ENCODE data around the gene PREX1. TPM values are rescaled to one million over a fixed set of nuclear protein-coding genes. Genes with fewer than 3 reads are reported as not detected.

The PREX1 gene
- total RNA-seq, 1 donor from 2014 or later = 17.7 TPM

DNA sequence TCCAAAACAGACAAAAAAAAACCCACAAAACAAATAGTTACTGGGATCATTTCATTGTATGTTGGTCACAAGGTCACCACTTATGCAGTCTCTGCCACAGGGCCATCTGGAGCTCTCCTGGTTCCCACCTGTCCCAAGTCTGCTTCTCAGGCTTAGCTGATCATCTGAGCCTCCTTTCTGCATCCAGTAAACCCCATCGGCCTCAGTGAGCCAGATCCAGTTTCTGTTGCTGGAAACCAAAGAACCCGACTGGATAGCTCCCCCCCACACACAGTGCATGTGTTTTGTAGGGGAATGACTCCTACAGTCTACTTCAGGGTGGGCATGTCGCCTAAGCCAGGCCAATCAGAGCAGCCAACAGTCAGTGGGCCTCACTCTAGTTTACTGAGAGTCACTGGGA lies 233.3 kb downstream of the PREX1 start:
- H3K27ac ChIP-seq = no peak overlapping the region
- no peak for DNase-seq (ENCODE audit: extremely low spot score in 2 of 2)
- H3K4me1 ChIP-seq = no peaks in the 10 kb centered on the region
- TF ChIP-seq POLR2A (IDR thresholded peaks at IDR 0.05) (no peak), POLR2AphosphoS5 (IDR thresholded peaks at IDR 0.05; ENCODE audit: insufficient read depth in 1 of 2, low read depth in 1 of 2) (no peak)
- TF ChIP-seq, protein P1, sequence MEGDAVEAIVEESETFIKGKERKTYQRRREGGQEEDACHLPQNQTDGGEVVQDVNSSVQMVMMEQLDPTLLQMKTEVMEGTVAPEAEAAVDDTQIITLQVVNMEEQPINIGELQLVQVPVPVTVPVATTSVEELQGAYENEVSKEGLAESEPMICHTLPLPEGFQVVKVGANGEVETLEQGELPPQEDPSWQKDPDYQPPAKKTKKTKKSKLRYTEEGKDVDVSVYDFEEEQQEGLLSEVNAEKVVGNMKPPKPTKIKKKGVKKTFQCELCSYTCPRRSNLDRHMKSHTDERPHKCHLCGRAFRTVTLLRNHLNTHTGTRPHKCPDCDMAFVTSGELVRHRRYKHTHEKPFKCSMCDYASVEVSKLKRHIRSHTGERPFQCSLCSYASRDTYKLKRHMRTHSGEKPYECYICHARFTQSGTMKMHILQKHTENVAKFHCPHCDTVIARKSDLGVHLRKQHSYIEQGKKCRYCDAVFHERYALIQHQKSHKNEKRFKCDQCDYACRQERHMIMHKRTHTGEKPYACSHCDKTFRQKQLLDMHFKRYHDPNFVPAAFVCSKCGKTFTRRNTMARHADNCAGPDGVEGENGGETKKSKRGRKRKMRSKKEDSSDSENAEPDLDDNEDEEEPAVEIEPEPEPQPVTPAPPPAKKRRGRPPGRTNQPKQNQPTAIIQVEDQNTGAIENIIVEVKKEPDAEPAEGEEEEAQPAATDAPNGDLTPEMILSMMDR (IDR thresholded peaks at IDR 0.05) = no peak
- no peaks in the 10 kb centered on the region for H3K36me3 ChIP-seq
- H3K4me3 ChIP-seq = no peak overlapping the region
- H3K9me3 ChIP-seq = no peaks in the 10 kb centered on the region
- no peaks in the 10 kb centered on the region for H3K27me3 ChIP-seq
- intact Hi-C loops (cut with DNase I) = no loop called here

DNA sequence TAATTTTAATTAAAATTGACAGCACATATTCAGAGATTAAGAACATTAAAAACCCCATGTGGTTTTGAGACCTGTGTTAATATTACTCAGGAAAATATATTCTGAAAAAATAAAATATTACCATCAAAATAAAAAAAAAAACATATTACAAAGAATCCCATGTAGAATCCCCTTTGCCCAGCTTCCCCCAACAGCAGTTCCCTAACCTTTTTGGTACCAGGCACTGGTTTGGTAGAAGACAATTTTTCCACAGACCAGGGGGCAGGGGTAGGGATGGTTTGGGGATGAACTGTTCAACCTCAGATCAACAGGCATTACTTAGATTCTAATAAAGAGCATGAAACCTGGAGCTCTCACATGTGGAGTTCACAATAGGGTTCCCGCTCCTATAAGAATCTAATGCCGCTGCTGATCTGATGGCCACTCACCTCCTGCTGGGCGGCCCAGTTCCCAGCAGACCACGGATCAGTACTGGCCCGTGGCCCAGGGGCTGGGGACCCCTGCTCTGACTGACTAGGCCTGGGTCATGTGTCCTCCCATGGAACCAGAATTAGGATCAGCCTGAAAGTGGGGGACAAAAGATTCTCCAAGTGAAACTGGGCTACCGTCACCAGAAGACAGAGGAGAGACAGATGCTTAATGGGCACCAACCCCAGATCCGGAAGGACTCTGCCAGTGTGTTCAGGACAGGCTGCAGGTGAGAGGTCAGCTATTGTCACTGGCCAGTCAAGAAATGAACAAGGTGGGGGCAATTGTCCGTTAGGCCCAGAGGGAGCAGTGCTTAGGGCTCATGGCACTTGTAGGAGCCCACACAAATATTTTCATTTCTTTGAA lies 235.5 kb downstream of the PREX1 start:
- intact Hi-C loops (cut with DNase I) = no loop called here
- no peak overlapping the region for H3K27ac ChIP-seq
- TF ChIP-seq, protein P1 (IDR thresholded peaks at IDR 0.05) = no peak
- TF ChIP-seq POLR2A (IDR thresholded peaks at IDR 0.05) = no peak
- no peak for TF ChIP-seq POLR2AphosphoS5 (IDR thresholded peaks at IDR 0.05; ENCODE audit: insufficient read depth in 1 of 2, low read depth in 1 of 2)
- no peak overlapping the region for H3K4me3 ChIP-seq
- no peaks in the 10 kb centered on the region for H3K9me3 ChIP-seq
- DNase-seq (ENCODE audit: extremely low spot score in 2 of 2) = no peak
- H3K4me1 ChIP-seq = no peaks in the 10 kb centered on the region
- no peaks in the 10 kb centered on the region for H3K36me3 ChIP-seq
- no peaks in the 10 kb centered on the region for H3K27me3 ChIP-seq

DNA sequence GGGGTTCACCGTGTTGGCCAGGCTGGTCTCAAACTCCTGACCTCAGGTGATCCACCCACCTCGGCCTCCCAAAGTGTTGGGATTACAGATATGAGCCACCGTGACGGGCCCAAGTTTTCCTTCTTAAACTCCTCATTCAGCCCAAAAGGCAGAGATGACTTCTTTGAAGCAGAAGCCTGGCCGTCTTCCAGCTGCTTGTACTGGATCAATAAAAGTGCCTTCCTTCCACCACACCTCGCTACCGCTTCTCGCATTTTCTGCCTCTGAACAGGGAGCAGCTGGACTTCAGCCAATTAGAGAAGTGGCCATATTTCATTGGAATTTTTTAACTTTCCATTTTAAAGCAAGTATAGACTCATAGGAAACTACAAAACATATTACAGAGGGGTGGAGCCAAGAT lies 241.1 kb downstream of the PREX1 start:
- intact Hi-C loops (cut with DNase I) = no loop called here
- Histone ChIP-seq H3K4me1 (no peaks in the 10 kb centered on the region), H3K36me3 (no peaks in the 10 kb centered on the region), H3K4me3 (no peak overlapping the region), H3K27ac (no peak overlapping the region), H3K9me3 (no peaks in the 10 kb centered on the region), H3K27me3 (no peaks in the 10 kb centered on the region)
- TF ChIP-seq POLR2A (IDR thresholded peaks at IDR 0.05) = no peak
- no peak for TF ChIP-seq POLR2AphosphoS5 (IDR thresholded peaks at IDR 0.05; ENCODE audit: insufficient read depth in 1 of 2, low read depth in 1 of 2)
- TF ChIP-seq, protein P1 (IDR thresholded peaks at IDR 0.05) = no peak
- DNase-seq (ENCODE audit: extremely low spot score in 2 of 2) = no peak

DNA sequence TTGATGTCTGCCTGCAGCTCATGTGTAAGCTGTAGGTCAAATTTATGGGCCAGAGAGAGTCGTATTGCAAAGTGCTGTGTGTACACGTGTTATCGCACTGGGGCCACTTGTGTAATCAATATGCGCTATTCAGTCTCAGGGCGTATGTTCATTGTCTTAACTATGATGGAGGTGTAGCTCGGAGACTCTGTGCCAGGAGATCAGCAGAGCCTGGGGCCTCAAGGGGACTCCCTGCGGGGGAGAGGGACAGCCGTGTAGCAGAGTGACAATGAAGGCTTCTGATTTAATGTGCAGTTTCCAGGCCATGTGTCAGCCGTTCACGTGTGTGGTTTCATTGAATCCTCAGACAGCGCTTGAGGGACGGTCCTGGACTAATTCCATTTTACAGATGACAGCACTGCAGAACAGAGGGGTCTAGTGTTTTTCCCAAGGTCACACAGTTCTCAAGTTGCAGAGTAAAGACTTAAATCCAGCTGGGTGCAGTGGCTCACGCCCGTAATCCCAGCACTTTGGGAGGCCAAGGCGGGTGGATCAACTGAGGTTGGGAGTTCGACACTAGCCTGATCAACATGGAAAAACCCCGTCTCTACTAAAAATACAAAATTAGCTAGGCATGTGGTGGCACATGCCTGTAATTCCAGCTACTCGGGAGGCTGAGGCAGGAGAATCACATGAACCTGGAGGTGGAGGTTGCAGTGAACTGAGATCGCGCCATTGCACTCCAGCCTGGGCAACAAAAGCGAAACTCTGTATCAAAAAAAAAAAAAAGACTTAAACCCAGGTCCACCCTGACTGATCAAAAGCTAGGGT lies 242.5 kb downstream of the PREX1 start:
- no peaks in the 10 kb centered on the region for H3K9me3 ChIP-seq
- H3K27ac ChIP-seq = no peak overlapping the region
- no peaks in the 10 kb centered on the region for H3K36me3 ChIP-seq
- H3K4me1 ChIP-seq = no peaks in the 10 kb centered on the region
- DNase-seq (ENCODE audit: extremely low spot score in 2 of 2) = no peak
- intact Hi-C loops (cut with DNase I) = no loop called here
- H3K27me3 ChIP-seq = no peaks in the 10 kb centered on the region
- H3K4me3 ChIP-seq = no peak overlapping the region
- TF ChIP-seq POLR2A (IDR thresholded peaks at IDR 0.05) = no peak
- TF ChIP-seq, protein P1 (IDR thresholded peaks at IDR 0.05) = no peak
- TF ChIP-seq POLR2AphosphoS5 (IDR thresholded peaks at IDR 0.05; ENCODE audit: insufficient read depth in 1 of 2, low read depth in 1 of 2) = no peak

Measured in vagina (tissue), 2 donors.